A673 (cell line): ENCODE data around the gene RUNDC3A. TPM values are rescaled to one million over a fixed set of nuclear protein-coding genes. Genes with fewer than 3 reads are reported as not detected.

Experiments
- BruUV-seq: library from RNA; stranded (reverse); fragments of 400-500 nt; replicated peaks from 2 replicates; lab custom pipeline; 2021; lab: Mats Ljungman, UMichigan
- CTCF ChIA-PET: fragments of 300-600 bp; sonication (Branson Sonifier 250); formaldehyde crosslinking; loops from one replicate; lab custom pipeline; 2022; ENCODE audit warnings: antibody characterized with exemption; lab: Charles Lee
- POLR2A ChIA-PET: fragments of 300-600 bp; sonication (Branson Sonifier 250); formaldehyde crosslinking; loops from one replicate; lab custom pipeline; 2022; ENCODE audit warnings: antibody characterized with exemption; ENCODE audit not compliant: low non-redundant PET; lab: Charles Lee
- DNase-seq: peaks from one replicate; pipeline ENCODE4 v3.0.0-alpha.2; 2015; ENCODE audit warnings: low spot score
- H3K27ac ChIP-seq: fragments of 200-600 bp; sonication (generic); 2 replicates; pipeline ENCODE4 v1.5.1; 2016; ENCODE audit warnings: mixed run types, low read depth, mild to moderate bottlenecking, mixed read lengths, antibody characterized with exemption, low read length; ENCODE audit not compliant: poor library complexity, severe bottlenecking
- H3K27me3 ChIP-seq: fragments of 200-600 bp; sonication (generic); replicated peaks from 2 replicates; pipeline ENCODE4 v1.6.1; 2017; ENCODE audit warnings: mixed run types, low read depth, mild to moderate bottlenecking, mixed read lengths, antibody characterized with exemption, low read length; ENCODE audit not compliant: insufficient read depth, poor library complexity
- H3K36me3 ChIP-seq: fragments of 200-600 bp; sonication (generic); 2 replicates; pipeline ENCODE4 v1.6.1; 2016; ENCODE audit warnings: mixed run types, mild to moderate bottlenecking, mixed read lengths, antibody characterized with exemption, low read length; ENCODE audit not compliant: insufficient read depth, poor library complexity, severe bottlenecking
- H3K4me1 ChIP-seq: fragments of 200-600 bp; sonication (generic); 2 replicates; pipeline ENCODE4 v1.6.1; 2017; ENCODE audit warnings: mixed run types, mild to moderate bottlenecking, mixed read lengths, antibody characterized with exemption, low read length; ENCODE audit not compliant: insufficient read depth, poor library complexity, severe bottlenecking
- H3K4me3 ChIP-seq: fragments of 200-600 bp; sonication (generic); 2 replicates; pipeline ENCODE4 v1.5.1; 2016; ENCODE audit warnings: low read depth, mixed run types, mild to moderate bottlenecking, mixed read lengths, low read length; ENCODE audit not compliant: poor library complexity, severe bottlenecking
- H3K9me3 ChIP-seq: fragments of 200-600 bp; sonication (generic); 2 replicates; pipeline ENCODE4 v1.6.1; 2016; ENCODE audit warnings: mixed run types, low read depth, mild to moderate bottlenecking, mixed read lengths, antibody characterized with exemption, low read length; ENCODE audit not compliant: poor library complexity, severe bottlenecking
- CTCF ChIP-seq: fragments of 300-800, 200-600 bp; sonication (generic); conservative IDR thresholded peaks from 2 replicates; pipeline ENCODE4 v1.5.1; 2017; ENCODE audit warnings: low read depth, mild to moderate bottlenecking, antibody characterized with exemption, low read length, moderate library complexity, mixed read lengths
- EZH2 ChIP-seq: fragments of 200-600 bp; sonication (generic); IDR thresholded peaks from 2 replicates; pipeline ENCODE4 v1.6.1; 2017; ENCODE audit warnings: borderline replicate concordance, low read depth, mild to moderate bottlenecking, mixed read lengths, antibody characterized with exemption, low read length; ENCODE audit not compliant: poor library complexity, severe bottlenecking
- intact Hi-C: fragments of 100-400 bp; cut with micrococcal nuclease; formaldehyde crosslinking; loops from one replicate; pipeline ENCODE4 v1.10.0; 2022; ENCODE audit not compliant: unreplicated experiment
- total RNA-seq: library from RNA; stranded (reverse); gene quantifications from 2 replicates; pipeline ENCODE4 v1.2.3, GENCODE V29; 2021

RUNDC3A gene
- total RNA-seq, 1 experiment from 2014 or later = 0.56 TPM

GRCh38 chr17:44273607-44274006 lies 34.8 kb upstream of the RUNDC3A start:
- CTCF ChIA-PET = no interaction called here

GRCh38 chr17:44277976-44278375 lies 30.4 kb upstream of the RUNDC3A start:
- H3K27ac ChIP-seq = no peak overlapping the region
- no TSS peak for BruUV-seq
- H3K9me3 ChIP-seq = no peaks in the 10 kb centered on the region
- H3K27me3 ChIP-seq = no peaks in the 10 kb centered on the region
- ChIA-PET CTCF (no interaction called here), POLR2A (no interaction called here)
- H3K4me3 ChIP-seq = no peak overlapping the region
- no peaks in the 10 kb centered on the region for H3K4me1 ChIP-seq
- intact Hi-C loops = no loop called here
- TF ChIP-seq EZH2 (no peak), CTCF (no peak)
- no peaks in the 10 kb centered on the region for H3K36me3 ChIP-seq
- DNase-seq = no peak

More at GRCh38 chr17:44273607-44274006, 34.8 kb upstream of the RUNDC3A start:
- Histone ChIP-seq H3K9me3 (no peaks in the 10 kb centered on the region), H3K36me3 (no peaks in the 10 kb centered on the region), H3K27me3 (no peaks in the 10 kb centered on the region), H3K27ac (no peak overlapping the region), H3K4me3 (no peak overlapping the region), H3K4me1 (no peaks in the 10 kb centered on the region)
- DNase-seq = no peak
- no TSS peak for BruUV-seq
- intact Hi-C loops = no loop called here
- POLR2A ChIA-PET = no interaction called here
- TF ChIP-seq EZH2 = no peak
- TF ChIP-seq CTCF = no peak

- POLR2A ChIA-PET = no interaction called here
- CTCF ChIA-PET = no interaction called here
- TF ChIP-seq EZH2 (no peak), CTCF (no peak)
- no TSS peak for BruUV-seq
- H3K4me1 ChIP-seq = no peaks in the 10 kb centered on the region
- H3K9me3 ChIP-seq = no peaks in the 10 kb centered on the region
- no peaks in the 10 kb centered on the region for H3K27me3 ChIP-seq
- intact Hi-C loops = no loop called here
- H3K4me3 ChIP-seq = no peak overlapping the region
- no peaks in the 10 kb centered on the region for H3K36me3 ChIP-seq
- no peak for DNase-seq
- H3K27ac ChIP-seq = no peak overlapping the region
These were observed 29.1 kb upstream of the RUNDC3A start for GRCh38 chr17:44279346-44279665.
